UCSD-AML1 (cell line): ENCODE data around the gene NRP1.

Source experiments
- DNase-seq: peaks from one replicate; lab custom pipeline; 2025; ENCODE audit not compliant: unreplicated experiment; lab: John Stamatoyannopoulos, UW

NRP1 gene

DNA sequence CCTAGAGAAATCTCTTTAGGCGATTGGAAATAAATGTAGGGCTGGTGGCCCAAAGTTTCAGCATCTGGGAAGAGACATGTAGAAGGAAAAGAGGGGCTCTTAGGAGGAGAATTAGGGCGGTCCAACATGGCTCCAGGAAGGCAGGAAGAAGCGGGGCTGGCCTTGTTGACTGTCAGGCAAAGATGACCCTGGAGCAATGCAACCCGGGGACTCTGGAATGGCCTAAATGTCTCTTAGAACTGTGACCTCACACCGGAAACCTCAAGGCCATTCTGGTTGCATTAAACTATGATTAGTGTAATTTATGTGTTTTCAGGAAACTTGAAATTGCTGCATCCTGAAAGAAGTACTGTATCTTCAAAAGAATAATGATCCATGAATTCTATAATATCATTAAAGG lies 66.8 kb downstream of the NRP1 start:
- no peak for DNase-seq

GRCh38 chr10:33265621-33266020 lies 68.8 kb downstream of the NRP1 start:
- DNase-seq: no peak

GRCh38 chr10:33263453-33263852 lies 71.0 kb downstream of the NRP1 start:
- DNase-seq: no peak

DNA sequence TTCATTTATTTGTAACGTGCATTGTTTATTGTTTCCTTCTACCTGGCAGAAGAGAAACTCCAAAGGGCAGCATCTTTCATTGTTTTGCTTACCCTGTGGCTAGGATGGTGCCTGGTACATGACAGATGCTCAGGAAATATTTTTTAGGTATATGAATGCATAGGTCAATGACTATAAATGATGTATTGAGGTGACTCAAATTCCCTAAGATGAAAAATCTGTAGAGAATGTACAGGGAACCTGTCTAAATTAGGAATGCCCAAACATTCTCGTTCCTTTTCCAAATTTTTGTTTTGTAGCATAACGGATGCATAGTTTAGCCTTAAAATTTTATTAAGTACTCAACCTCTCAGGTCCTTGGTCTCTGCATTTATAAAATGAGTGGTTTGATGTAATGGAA lies 71.6 kb downstream of the NRP1 start:
- no peak for DNase-seq

DNA sequence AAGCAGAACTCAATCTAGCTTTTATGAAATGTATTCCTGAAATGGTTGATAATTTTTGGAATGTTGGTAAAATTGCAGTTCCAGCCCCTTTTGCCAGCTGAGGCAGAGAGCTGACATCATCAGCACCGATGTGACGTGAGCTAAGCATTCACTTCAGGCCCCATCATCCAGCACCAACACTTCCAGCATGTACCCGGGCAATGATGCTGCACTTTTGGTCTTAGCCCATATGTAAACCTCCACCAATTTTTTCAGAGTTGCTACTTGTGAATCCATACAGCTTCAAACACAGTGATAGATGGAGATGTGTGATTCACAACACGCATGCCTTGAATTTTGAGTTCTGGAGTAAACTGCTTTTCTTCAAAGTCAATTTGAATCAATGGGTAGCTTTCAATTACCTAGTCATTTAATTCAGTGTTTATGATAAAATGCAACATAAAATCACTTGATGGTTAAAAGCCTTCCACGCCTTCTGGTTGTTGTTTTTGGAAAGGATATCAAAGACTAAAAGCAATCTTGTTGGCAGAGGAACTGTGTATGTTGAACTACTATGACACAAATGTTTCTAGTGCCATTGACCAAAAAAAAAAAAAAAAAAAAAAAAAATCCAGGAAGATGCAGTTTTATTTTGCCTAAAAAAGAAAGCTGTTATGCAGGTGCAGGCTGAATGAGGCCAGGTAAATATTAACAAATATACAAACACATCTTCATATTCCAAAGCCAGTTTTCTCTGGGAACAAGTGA lies 73.9 kb downstream of the NRP1 start:
- DNase-seq: no peak

DNA sequence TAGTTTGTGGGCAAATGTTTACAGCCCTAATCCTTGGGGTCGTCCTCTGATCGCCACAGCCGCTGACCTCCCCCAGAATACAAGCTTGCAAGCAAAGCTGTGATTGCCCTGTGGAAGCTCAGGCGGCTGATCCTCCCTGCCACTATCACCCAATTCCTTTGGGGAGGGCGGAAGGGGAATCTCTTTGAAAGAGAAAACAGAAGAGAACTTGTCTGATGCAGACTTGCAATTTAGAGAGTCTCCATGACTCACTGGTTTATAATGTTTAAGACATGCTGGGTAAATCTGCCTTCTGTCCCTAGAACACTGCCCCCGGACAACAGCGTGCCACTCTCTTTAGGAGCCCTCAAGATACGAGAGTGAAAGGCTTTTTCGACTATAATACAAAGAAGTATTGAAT lies 75.5 kb downstream of the NRP1 start:
- DNase-seq: no peak

GRCh38 chr10:33257439-33258080 lies 76.9 kb downstream of the NRP1 start:
- no peak for DNase-seq

- DNase-seq: no peak
Observed at GRCh38 chr10:33256458-33256857, 78.0 kb downstream of the NRP1 start.

GRCh38 chr10:33254556-33255160 lies 79.8 kb downstream of the NRP1 start:
- no peak for DNase-seq

- no peak for DNase-seq
Observed at GRCh38 chr10:33253411-33253810, 81.1 kb downstream of the NRP1 start.

DNA sequence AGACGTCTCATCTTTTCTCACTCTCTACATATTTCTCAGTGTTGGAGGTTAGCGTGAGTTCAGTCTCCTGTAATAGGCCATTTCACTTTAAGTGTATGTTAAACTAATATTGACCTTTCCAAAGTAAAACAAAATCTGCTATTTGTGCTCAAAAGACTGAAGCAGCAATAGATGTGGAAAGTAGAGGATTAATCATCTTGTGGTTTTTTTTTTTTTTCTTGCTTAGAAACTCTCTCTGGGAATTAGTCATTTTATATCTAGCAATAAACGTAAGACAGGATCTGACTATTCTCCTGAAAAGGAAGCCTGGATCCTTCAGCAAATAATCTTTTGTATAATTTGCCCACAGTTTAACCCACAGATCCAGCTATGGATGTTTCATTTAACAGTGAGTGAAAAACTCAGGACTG lies 81.7 kb downstream of the NRP1 start:
- no peak for DNase-seq

GRCh38 chr10:33252324-33252723 lies 82.1 kb downstream of the NRP1 start:
- DNase-seq: no peak

- DNase-seq: no peak
Observed at GRCh38 chr10:33249659-33250345, 84.7 kb downstream of the NRP1 start.

DNA sequence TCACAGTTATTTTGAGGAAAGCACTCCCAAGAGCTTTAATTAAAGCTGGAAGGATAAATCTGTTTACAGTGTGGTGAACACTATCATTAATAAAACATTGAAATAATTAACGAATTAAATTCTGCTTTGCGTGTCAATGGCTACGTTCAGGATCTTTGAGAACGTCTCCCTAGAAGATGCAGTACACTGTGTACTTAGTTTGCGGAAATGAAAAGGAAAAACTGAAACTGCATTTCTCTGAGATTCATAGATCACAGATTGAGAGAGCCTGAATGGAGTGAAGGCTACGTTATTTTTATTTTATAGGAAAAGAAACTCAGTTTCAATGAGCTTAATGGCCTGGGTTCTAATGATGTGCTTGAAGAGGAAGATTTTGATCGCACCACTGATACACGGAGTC lies 85.3 kb downstream of the NRP1 start:
- no peak for DNase-seq

DNA sequence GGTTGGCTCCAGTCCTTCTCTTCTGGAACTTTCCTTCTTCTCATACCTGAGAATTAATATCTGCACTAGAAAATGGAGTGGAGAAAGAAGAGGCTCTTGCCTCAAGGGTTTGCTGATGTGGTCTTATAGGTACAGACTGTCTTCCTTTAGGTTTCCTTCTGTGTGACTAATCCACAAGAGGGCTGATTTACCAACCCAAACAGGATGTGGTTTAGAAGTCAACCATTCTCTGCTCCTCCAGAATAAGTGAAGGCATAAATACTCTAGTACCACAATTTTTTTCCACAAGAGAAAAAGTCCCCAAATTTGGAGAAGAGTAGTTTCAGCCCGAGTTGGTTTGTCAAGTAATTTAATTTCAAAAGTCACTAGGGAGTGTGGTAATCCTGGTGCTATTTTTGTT lies 85.8 kb downstream of the NRP1 start:
- DNase-seq: no peak

- DNase-seq: peak; percentile 21
Observed at GRCh38 chr10:33247221-33247922, 87.1 kb downstream of the NRP1 start.

GRCh38 chr10:33245343-33245742 lies 89.1 kb downstream of the NRP1 start:
- DNase-seq: no peak

DNA sequence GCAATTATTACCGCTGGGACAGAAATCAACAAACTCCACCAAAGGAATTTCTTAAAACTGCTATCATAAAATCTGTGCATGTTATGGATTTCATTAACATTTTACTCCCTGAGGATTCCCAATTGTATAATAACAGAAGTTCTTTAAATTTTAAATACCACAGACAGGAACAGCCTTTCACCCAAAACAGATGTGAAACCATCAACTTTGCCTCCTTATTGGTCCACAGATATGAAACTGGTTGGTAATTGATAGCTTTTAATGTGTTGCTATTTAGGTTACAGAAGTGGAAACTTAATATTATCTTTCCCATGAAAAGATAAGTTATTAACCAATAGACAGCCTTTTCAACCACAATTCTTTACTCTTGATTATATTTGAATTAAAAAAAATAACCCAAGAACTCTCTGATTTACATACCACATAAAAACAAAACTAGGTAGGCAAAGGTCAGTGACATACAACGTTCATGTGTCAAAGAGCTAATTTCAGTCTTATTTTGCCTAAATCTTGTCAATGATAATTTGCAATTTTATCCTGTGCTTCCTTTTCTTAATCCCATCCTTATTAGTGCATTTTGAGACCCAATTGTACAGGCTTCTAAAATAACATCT lies 90.0 kb downstream of the NRP1 start:
- no peak for DNase-seq

DNA sequence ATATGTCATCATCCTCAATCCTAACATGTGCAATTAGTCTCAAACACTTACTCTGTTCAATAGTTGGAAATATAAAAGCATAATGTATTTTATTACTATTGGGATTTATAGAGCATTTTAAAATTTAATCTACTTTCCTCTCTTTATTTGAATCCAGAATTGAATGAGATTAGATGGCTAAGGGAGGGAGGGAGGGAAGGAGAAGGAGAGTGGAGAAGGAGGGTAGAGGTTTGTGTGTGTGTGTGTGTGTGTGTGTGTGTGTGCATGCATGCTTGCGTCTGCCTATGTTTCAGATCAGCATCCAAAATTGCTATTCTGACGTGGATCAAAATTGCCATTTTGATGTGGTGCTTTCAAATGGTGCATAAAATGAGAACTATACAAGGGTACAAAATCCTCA lies 90.8 kb downstream of the NRP1 start:
- DNase-seq: no peak

GRCh38 chr10:33242931-33243330 lies 91.5 kb downstream of the NRP1 start:
- no peak for DNase-seq

- DNase-seq: no peak
Observed at GRCh38 chr10:33241351-33241750, 93.1 kb downstream of the NRP1 start.
